Smooth muscle cell (in vitro differentiated cells): ENCODE data around the gene RAP2A. TPM values are rescaled to one million over a fixed set of nuclear protein-coding genes. Genes with fewer than 3 reads are reported as not detected.

Experiments
- DNase-seq: peaks from one replicate; lab custom pipeline; 2025; ENCODE audit not compliant: unreplicated experiment; lab: John Stamatoyannopoulos, UW
- H2AFZ ChIP-seq: fragments of 200-600 bp; sonication (generic); 2 replicates; pipeline ENCODE4 v1.6.0; 2016; ENCODE audit warnings: antibody characterized with exemption, low read depth, mild to moderate bottlenecking
- H3F3A ChIP-seq: fragments of 200-600 bp; sonication (generic); 2 replicates; pipeline ENCODE4 v1.6.0; 2017; ENCODE audit warnings: antibody characterized with exemption, low read depth
- H3K27ac ChIP-seq: fragments of 200-600 bp; sonication (generic); 2 replicates; pipeline ENCODE4 v1.5.1; 2016; ENCODE audit warnings: low read depth, mild to moderate bottlenecking
- H3K27me3 ChIP-seq: fragments of 200-600 bp; sonication (generic); 2 replicates; pipeline ENCODE4 v1.6.1; 2016; ENCODE audit warnings: low read depth, mild to moderate bottlenecking
- H3K36me3 ChIP-seq: fragments of 200-600 bp; sonication (generic); 2 replicates; pipeline ENCODE4 v1.5.1; 2016; ENCODE audit warnings: low read depth
- H3K4me1 ChIP-seq: fragments of 200-600 bp; sonication (generic); 2 replicates; pipeline ENCODE4 v1.5.1; 2016; ENCODE audit warnings: low read depth
- H3K4me2 ChIP-seq: fragments of 200-600 bp; sonication (generic); 2 replicates; pipeline ENCODE4 v1.6.0; 2016; ENCODE audit warnings: mild to moderate bottlenecking
- H3K4me3 ChIP-seq: fragments of 200-600 bp; sonication (generic); 2 replicates; pipeline ENCODE4 v1.5.1; 2016; ENCODE audit warnings: mild to moderate bottlenecking
- H3K79me2 ChIP-seq: fragments of 200-600 bp; sonication (generic); 2 replicates; pipeline ENCODE4 v1.6.0; 2016; ENCODE audit warnings: low read depth, mild to moderate bottlenecking
- H3K9ac ChIP-seq: fragments of 200-600 bp; sonication (generic); 2 replicates; pipeline ENCODE4 v1.6.0; 2016; ENCODE audit warnings: low read depth
- H3K9me3 ChIP-seq: fragments of 200-600 bp; sonication (generic); replicated peaks from 2 replicates; pipeline ENCODE4 v1.5.1; 2016; ENCODE audit warnings: low read depth
- H4K20me1 ChIP-seq: fragments of 200-600 bp; sonication (generic); 2 replicates; pipeline ENCODE4 v1.6.0; 2016; ENCODE audit warnings: low read depth
- CTCF ChIP-seq: fragments of 200-600 bp; sonication (generic); IDR thresholded peaks from 2 replicates; pipeline ENCODE4 v1.5.1; 2017; ENCODE audit warnings: borderline replicate concordance, mild to moderate bottlenecking, antibody characterized with exemption; ENCODE audit not compliant: insufficient read depth, poor library complexity, severe bottlenecking
- WGBS: methylation state at CpG from one replicate; pipeline ENCODE4 v1.1.7; 2016; ENCODE audit warnings: low lambda C conversion rate; 5-methylcytosine and 5-hydroxymethylcytosine counted together
- polyA plus RNA-seq: library from polyadenylated mRNA; unstranded; fragments of >200 nt; fragmentation: Nextera tagmentation; extraction: Ambion mirVana; gene quantifications from 2 replicates; pipeline ENCODE4 v1.2.1, GENCODE V29; 2016
- total RNA-seq: library from RNA; depleted of rRNA; stranded (reverse); fragments of >200 nt; gene quantifications from 2 replicates; pipeline ENCODE4 v1.2.3, GENCODE V29; 2014

RAP2A gene
- total and polyA plus RNA-seq, 2 experiments from 2014 or later = 8.5 to 24.1 TPM

GRCh38 chr13:97459215-97459777, 25.3 kb downstream of the RAP2A start:
- Histone ChIP-seq H2AFZ (no peak overlapping the region), H3K79me2 (peaks cover 66% of the 10 kb centered on the region), H3K9me3 (no peaks in the 10 kb centered on the region), H3F3A (peaks cover 4% of the 10 kb centered on the region), H3K9ac (no peak overlapping the region), H3K27ac (no peak overlapping the region), H4K20me1 (peaks cover 55% of the 10 kb centered on the region), H3K36me3 (peaks cover under 1% of the 10 kb centered on the region), H3K4me1 (peaks cover 4% of the 10 kb centered on the region), H3K4me3 (no peak overlapping the region), H3K4me2 (no peak overlapping the region), H3K27me3 (no peaks in the 10 kb centered on the region)
- TF ChIP-seq CTCF = no peak
- 79% methylated on average over 4 of the region's 4 CpGs for WGBS
- no peak for DNase-seq

GRCh38 chr13:97460004-97460775, 26.2 kb downstream of the RAP2A start:
- no peak overlapping the region for H3K27ac ChIP-seq
- no peak for TF ChIP-seq CTCF
- H3K4me1 ChIP-seq = peaks cover 4% of the 10 kb centered on the region
- H3K79me2 ChIP-seq = peaks cover 57% of the 10 kb centered on the region
- no peak overlapping the region for H3K9ac ChIP-seq
- H4K20me1 ChIP-seq = peaks cover 55% of the 10 kb centered on the region
- H3K4me2 ChIP-seq = no peak overlapping the region
- no peak overlapping the region for H3K4me3 ChIP-seq
- no peak overlapping the region for H2AFZ ChIP-seq
- H3K36me3 ChIP-seq = no peaks in the 10 kb centered on the region
- H3F3A ChIP-seq = peaks cover 4% of the 10 kb centered on the region
- DNase-seq = no peak
- WGBS = 66% methylated on average over 7 of the region's 7 CpGs
- H3K27me3 ChIP-seq = no peaks in the 10 kb centered on the region
- no peaks in the 10 kb centered on the region for H3K9me3 ChIP-seq

- H2AFZ ChIP-seq = no peak overlapping the region
- peaks cover 4% of the 10 kb centered on the region for H3F3A ChIP-seq
- WGBS = 90% methylated on average over 2 of the region's 2 CpGs
- no peaks in the 10 kb centered on the region for H3K27me3 ChIP-seq
- H3K9ac ChIP-seq = no peak overlapping the region
- H3K4me3 ChIP-seq = no peak overlapping the region
- H3K4me2 ChIP-seq = no peak overlapping the region
- H4K20me1 ChIP-seq = peaks cover 51% of the 10 kb centered on the region
- peaks cover 51% of the 10 kb centered on the region for H3K79me2 ChIP-seq
- H3K4me1 ChIP-seq = peaks cover 2% of the 10 kb centered on the region
- no peak for DNase-seq
- H3K36me3 ChIP-seq = no peaks in the 10 kb centered on the region
- no peak overlapping the region for H3K27ac ChIP-seq
- no peaks in the 10 kb centered on the region for H3K9me3 ChIP-seq
- no peak for TF ChIP-seq CTCF
These were observed 26.9 kb downstream of the RAP2A start for GRCh38 chr13:97460853-97461252.
